ENCODE measurements around the gene PCNX3. TPM values are rescaled to one million over a fixed set of nuclear protein-coding genes. Genes with fewer than 3 reads are reported as not detected.

Gene PCNX3
- polyA plus RNA-seq, 3 donors: 0.58 to 36.4 (median 1.7) TPM

DNA sequence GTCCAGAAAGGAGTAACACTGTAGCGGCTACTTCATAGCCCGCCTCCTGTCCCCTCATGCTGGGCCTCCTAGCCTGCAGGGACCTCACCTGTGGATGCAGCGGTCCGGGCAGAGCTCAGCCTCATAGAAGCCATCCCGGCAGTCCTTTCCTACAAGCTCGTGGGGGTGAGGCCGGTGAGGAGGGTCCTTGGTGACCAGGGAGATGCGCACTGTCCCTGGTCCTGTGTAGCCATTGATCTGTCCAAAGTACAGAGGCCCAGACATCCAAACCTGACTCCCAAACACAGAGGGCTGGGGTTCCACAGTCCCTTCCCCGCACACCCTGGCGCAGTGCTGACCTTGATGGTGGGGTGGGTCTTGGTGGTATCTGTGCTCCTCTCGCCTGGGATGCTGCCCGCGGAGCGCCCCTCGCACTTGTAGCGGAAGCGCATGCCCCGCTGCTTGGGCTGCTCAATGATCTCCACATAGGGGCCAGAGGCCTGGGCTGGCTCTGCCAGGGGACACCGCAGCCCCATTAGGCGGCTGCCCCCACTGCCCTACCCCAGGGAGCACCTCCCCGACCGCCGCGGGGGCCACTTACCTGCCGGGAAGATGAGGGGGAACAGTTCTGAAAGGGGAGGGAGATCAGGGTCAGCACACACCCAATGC, 46.1 kb downstream of the PCNX3 start:
- peaks cover 26 to 27% of the 10 kb centered on the region in 2 donors for H3K4me1 ChIP-seq (ENCODE audit: control insufficient read depth in 1 of 2, insufficient read depth in 2 of 2, low read length in 2 of 2)
- peak overlapping the region; percentile 95 for H3K4me2 ChIP-seq (replicated peaks; ENCODE audit: extremely low read depth, low read length, poor library complexity, severe bottlenecking)
- TF ChIP-seq, protein P1, sequence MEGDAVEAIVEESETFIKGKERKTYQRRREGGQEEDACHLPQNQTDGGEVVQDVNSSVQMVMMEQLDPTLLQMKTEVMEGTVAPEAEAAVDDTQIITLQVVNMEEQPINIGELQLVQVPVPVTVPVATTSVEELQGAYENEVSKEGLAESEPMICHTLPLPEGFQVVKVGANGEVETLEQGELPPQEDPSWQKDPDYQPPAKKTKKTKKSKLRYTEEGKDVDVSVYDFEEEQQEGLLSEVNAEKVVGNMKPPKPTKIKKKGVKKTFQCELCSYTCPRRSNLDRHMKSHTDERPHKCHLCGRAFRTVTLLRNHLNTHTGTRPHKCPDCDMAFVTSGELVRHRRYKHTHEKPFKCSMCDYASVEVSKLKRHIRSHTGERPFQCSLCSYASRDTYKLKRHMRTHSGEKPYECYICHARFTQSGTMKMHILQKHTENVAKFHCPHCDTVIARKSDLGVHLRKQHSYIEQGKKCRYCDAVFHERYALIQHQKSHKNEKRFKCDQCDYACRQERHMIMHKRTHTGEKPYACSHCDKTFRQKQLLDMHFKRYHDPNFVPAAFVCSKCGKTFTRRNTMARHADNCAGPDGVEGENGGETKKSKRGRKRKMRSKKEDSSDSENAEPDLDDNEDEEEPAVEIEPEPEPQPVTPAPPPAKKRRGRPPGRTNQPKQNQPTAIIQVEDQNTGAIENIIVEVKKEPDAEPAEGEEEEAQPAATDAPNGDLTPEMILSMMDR (IDR thresholded peaks at IDR 0.05): no peak
- H3K27me3 ChIP-seq (ENCODE audit: control insufficient read depth in 2 of 2, insufficient read depth in 2 of 2, low read length in 2 of 2): no peaks in the 10 kb centered on the region
- H3K27me3 Mint-ChIP-seq (ENCODE audit: low read depth in 3 of 3): peaks cover 0 to 3% (median 0%) of the 10 kb centered on the region in 3 donors
- H2AFZ ChIP-seq (ENCODE audit: insufficient read depth, low read depth, low read length, poor library complexity, severe bottlenecking): no peak overlapping the region
- peaks cover 21% of the 10 kb centered on the region for H3K4me1 Mint-ChIP-seq
- intact Hi-C loops (cut with micrococcal nuclease): loop anchor here (1.0 to 5.0 kb wide), 2 partner anchors 8 to 34 kb away; no protein-coding TSS in a partner anchor
- peak overlapping the region; percentile 95 for H3K9ac ChIP-seq (ENCODE audit: insufficient read depth, low read length, poor library complexity, severe bottlenecking)
- H3K9me3 ChIP-seq (replicated peaks in 1 of 2; ENCODE audit: control insufficient read depth in 1 of 2, insufficient read depth in 1 of 2, low read length in 2 of 2): no peaks in the 10 kb centered on the region
- H3K4me3 ChIP-seq (replicated peaks in 1 of 3; ENCODE audit: low read depth in 2 of 3, low read length in 3 of 3): peak overlapping the region; percentile 85 to 90 (median 85)
- 98% methylated on average over 10 of the region's 25 CpGs for WGBS (ENCODE audit: insufficient coverage)
- peaks cover 45 to 47% of the 10 kb centered on the region in 2 donors for H3K36me3 Mint-ChIP-seq
- peak overlapping the region; percentile 87 to 93 (median 92) for H3K27ac Mint-ChIP-seq
- DNase-seq: peak in 1 of 3 donors; percentile 5
- peaks cover 47 to 49% of the 10 kb centered on the region in 2 donors for H3K36me3 ChIP-seq (replicated peaks in 1 of 2; ENCODE audit: control insufficient read depth in 1 of 2, insufficient read depth in 2 of 2, low read length in 2 of 2)
- H3K79me2 ChIP-seq (ENCODE audit: insufficient read depth, low read length): peaks cover 46% of the 10 kb centered on the region
- H3K9me3 Mint-ChIP-seq: no peaks in the 10 kb centered on the region
- peak overlapping the region; percentile 60 to 99 for H3K27ac ChIP-seq (ENCODE audit: low read depth in 1 of 2, low read length in 2 of 2)
- H4K20me1 ChIP-seq (ENCODE audit: insufficient read depth, low read length): peaks cover 49% of the 10 kb centered on the region
- peak overlapping the region; percentile 82 to 86 for H3K4me3 Mint-ChIP-seq

DNA sequence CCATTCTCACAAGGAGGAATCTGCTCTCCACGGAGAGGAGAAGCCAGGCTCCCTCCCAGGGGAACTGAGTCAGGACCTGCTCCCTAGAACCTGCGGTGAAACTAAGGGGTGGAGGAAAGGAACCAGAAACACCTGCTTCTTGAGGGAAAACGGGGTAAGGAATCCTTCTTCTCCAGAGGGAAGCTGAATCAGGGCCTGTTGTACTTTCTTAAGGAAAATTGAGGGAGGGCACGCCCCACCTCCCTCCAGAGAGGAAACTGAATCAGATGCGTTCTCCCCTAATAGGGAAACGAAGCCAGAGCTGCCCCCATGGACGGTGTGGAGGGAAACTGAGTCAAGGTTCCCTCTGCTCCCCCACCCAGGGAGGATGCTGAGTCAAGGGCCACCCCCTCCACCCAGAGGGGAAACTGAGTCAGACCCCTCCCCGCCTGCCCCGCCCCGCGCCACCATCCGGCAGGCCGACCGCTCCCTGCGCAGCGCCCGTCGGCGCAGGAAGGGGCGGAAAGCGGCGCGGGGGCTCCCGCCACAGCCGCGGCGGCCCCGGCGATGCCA, 46.7 kb downstream of the PCNX3 start:
- DNase-seq: peak in 2 of 3 donors; percentile 28 to 76
- peak overlapping the region; percentile 95 for H3K4me2 ChIP-seq (replicated peaks; ENCODE audit: extremely low read depth, low read length, poor library complexity, severe bottlenecking)
- WGBS (ENCODE audit: insufficient coverage): 0% methylated on average over 22 of the region's 29 CpGs
- peak overlapping the region; percentile 85 to 90 (median 85) for H3K4me3 ChIP-seq (replicated peaks in 1 of 3; ENCODE audit: low read depth in 2 of 3, low read length in 3 of 3)
- H2AFZ ChIP-seq (ENCODE audit: insufficient read depth, low read depth, low read length, poor library complexity, severe bottlenecking): no peak overlapping the region
- H3K4me3 Mint-ChIP-seq: peak overlapping the region; percentile 82 to 86
- TF ChIP-seq, protein P1 (IDR thresholded peaks at IDR 0.05): no peak
- H3K36me3 ChIP-seq (replicated peaks in 1 of 2; ENCODE audit: control insufficient read depth in 1 of 2, insufficient read depth in 2 of 2, low read length in 2 of 2): peaks cover 41 to 43% of the 10 kb centered on the region in 2 donors
- H3K36me3 Mint-ChIP-seq: peaks cover 39 to 42% of the 10 kb centered on the region in 2 donors
- no peaks in the 10 kb centered on the region for H3K27me3 ChIP-seq (ENCODE audit: control insufficient read depth in 2 of 2, insufficient read depth in 2 of 2, low read length in 2 of 2)
- intact Hi-C loops (cut with micrococcal nuclease): loop anchor here (1.0 to 5.0 kb wide), 2 partner anchors 9 to 35 kb away; no protein-coding TSS in a partner anchor
- H3K27me3 Mint-ChIP-seq (ENCODE audit: low read depth in 3 of 3): peaks cover 0 to 2% (median 0%) of the 10 kb centered on the region in 3 donors
- no peaks in the 10 kb centered on the region for H3K9me3 ChIP-seq (replicated peaks in 1 of 2; ENCODE audit: control insufficient read depth in 1 of 2, insufficient read depth in 1 of 2, low read length in 2 of 2)
- H3K4me1 ChIP-seq (ENCODE audit: control insufficient read depth in 1 of 2, insufficient read depth in 2 of 2, low read length in 2 of 2): peaks cover 26 to 27% of the 10 kb centered on the region in 2 donors
- peak overlapping the region; percentile 95 for H3K9ac ChIP-seq (ENCODE audit: insufficient read depth, low read length, poor library complexity, severe bottlenecking)
- H3K9me3 Mint-ChIP-seq: no peaks in the 10 kb centered on the region
- peaks cover 41% of the 10 kb centered on the region for H3K79me2 ChIP-seq (ENCODE audit: insufficient read depth, low read length)
- peak overlapping the region; percentile 60 to 99 for H3K27ac ChIP-seq (ENCODE audit: low read depth in 1 of 2, low read length in 2 of 2)
- peak overlapping the region; percentile 87 to 93 (median 92) for H3K27ac Mint-ChIP-seq
- H3K4me1 Mint-ChIP-seq: peaks cover 21% of the 10 kb centered on the region
- H4K20me1 ChIP-seq (ENCODE audit: insufficient read depth, low read length): peaks cover 44% of the 10 kb centered on the region
